GM19468 (cell line): Measurements from ENCODE around the gene NCF1.
"Not testable (repeated sequence)": the region's sequence is repeated elsewhere in the genome, so short reads cannot be mapped to it uniquely, and the experiment has no call there.

Experiments used
- ATAC-seq: cut with Tn5 transposase; IDR thresholded peaks from one replicate; pipeline ENCODE4 v1.9.1; 2021; ENCODE audit warnings: mild to moderate bottlenecking, moderate library complexity, moderate number of reproducible peaks; ENCODE audit not compliant: unreplicated experiment; ENCODE audit errors: extremely low read depth

NCF1 gene

GRCh38 chr7:74773760-74774750, at the start of gene NCF1:
NCF1 (plus strand) TSS chr7:74774011; CDS start chr7:74774032, 21 bp downstream.
- ATAC-seq = peak; percentile 51

GRCh38 chr7:74725840-74726239, 48.0 kb upstream of the NCF1 start:
- ATAC-seq = no peak

DNA sequence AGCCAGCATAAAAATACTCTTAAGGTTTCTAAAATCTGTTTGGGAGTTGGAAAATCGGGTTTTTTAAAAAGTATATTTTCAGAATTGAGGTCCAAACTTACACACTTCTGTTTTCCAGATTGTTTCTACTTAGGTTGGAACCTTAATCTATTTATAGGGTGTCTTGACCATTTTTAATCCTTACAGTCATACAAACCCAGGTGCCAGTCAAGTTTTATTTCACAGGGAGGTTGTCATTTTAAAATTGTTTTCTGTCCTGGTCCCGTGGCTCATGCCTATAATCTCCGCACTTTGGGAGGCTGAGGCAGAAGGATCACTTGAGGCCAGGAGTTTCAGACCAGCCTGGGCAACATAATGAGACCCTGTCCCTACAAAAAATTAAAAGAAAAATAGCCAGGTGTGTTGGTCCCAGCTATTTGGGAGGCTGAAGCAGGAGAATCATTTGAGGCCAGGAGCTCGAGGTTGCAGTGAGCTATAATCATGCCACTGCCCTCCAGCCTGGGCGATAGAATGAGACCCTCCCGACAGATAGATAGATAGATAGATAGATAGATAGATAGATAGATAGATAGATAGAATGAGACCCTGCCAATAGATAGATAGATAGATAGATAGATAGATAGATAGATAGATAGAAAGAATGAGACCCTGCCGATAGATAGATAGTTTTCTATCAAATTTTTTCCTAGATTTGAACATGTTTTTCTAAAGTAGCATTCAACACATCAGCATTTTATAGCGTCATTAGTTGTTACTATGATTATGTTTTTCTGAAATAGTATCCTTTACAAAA, 47.3 kb upstream of the NCF1 start:
- no peak for ATAC-seq

- not testable (repeated sequence) for ATAC-seq
Measured at GRCh38 chr7:74728686-74729085, 45.1 kb upstream of the NCF1 start.

DNA sequence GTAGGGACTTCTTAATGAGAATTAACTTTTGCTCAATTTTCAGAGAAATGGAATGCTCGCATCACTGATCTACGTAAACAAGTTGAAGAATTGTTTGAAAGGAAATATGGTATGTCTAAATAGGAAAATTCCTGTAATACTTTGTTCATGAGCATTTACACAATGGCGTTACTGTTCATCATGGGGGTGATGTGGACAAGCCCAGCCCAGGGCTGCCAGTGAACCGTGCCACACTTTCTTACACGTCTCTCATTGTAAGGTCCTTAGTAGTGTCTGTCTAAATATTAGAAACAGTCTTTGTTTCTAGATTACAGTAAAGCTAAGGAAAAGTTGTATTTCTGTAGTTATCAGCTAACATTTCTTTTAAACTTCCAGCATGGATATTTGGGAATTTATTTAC, 43.6 kb upstream of the NCF1 start:
- not testable (repeated sequence) for ATAC-seq

- not testable (repeated sequence) for ATAC-seq
Measured at GRCh38 chr7:74739974-74740703, 33.7 kb upstream of the NCF1 start.

DNA sequence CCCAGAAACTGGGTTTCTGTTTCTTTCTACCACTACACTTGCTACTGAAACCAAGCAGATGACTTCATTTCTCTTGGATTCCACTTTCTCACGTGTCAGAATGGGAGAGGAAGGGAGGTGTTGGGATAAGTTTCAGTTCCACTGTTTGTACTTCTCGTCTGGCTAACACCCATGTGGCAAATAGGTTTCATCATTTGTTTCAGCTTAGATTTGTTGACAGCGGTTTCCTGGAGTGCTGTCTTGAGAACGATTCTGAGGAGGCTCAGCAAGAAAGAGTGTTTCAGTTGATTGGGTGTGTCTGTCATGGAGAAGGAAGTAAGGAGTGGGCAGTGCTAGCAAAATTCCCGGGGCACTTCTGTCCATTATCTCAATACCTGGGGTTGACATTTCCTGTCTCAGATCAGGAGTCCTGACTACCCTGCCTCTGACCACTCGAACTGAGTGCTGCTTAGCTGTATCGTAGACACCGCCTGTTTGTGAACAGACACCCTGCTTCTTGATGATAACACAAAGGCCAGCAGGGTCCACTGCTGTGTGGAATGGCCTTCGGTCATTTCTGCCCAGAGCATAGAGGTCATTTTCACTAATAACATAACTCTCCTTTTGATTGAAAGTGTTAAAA, 29.8 kb upstream of the NCF1 start:
- ATAC-seq = not testable (repeated sequence)

- not testable (repeated sequence) for ATAC-seq
Measured at GRCh38 chr7:74753921-74754482, 19.8 kb upstream of the NCF1 start.

DNA sequence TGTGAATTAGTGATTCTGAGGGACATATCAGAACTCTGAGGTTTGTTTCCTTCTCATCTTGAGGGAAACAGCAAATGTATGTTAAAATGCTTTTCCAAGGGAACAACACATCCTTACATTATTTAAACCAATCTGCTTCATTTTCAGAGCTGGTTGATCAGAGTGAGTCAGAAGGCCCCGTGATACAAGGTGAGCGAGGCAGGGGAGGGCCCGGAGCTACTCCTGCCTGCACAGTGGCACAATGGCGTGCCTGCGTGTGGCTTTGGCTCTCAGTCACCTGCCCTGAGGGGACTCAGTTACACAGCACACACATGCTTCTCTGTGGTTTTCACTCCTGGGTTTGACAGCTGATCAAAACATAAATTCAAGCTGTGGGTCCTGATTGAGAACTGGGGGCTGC, 17.1 kb upstream of the NCF1 start:
- ATAC-seq = not testable (repeated sequence)

DNA sequence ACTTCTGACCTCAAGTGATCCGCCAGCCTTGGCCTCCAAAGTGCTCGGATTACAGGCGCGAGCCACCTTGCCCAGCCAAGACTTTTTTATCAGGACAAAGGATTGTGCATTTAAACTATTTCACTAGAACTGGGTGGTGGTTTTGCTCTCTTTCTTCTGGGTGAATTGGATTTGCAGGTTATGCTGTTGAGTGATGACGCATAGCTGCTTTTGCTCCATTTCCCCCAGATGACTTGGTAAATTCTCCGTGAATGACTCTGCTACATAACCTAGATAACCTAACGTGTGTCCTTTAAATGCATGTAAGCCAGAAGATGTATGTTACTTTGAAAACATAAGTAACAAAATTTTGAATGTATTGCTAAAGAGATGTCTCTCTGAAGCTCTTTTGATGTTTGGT, 15.5 kb upstream of the NCF1 start:
- ATAC-seq = not testable (repeated sequence)

GRCh38 chr7:74758982-74759381, 14.8 kb upstream of the NCF1 start:
- ATAC-seq = not testable (repeated sequence)

DNA sequence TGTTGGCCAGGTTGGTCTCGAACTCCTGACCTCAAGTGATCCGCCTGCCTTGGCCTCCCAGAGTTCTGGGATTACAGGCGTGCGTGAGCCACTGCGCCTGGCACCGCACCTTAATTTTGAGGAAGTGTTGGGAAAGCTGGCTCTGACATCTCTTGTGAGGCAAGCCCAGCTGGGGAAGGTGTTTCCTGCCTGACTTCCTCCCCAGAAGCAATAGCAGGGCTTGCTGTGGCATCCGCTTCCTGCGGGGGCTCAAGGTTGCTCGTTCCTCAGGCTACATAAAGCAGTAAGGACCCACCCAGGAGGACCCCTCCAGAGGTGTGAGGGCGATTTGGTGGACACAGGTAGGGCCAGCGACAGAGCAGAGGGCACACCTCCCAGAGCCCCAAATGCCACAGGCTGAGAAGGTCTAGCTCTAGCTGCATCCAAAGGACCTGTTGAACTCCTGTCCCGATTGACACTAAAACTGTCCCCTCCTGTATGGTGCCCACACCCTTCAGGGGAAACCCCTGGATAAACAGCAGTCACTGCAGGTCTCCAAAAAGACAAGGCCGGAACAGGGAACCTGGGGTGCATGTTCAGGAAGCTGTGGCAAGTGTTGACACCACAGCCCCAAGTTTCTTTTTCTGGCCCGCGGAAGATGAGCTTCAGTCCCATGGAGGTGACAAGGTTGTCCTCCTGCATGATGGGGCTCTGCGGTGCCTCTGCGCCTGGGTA, 8.4 kb upstream of the NCF1 start:
- ATAC-seq = not testable (repeated sequence)

- not testable (repeated sequence) for ATAC-seq
Measured at GRCh38 chr7:74766509-74766908, 7.3 kb upstream of the NCF1 start.

DNA sequence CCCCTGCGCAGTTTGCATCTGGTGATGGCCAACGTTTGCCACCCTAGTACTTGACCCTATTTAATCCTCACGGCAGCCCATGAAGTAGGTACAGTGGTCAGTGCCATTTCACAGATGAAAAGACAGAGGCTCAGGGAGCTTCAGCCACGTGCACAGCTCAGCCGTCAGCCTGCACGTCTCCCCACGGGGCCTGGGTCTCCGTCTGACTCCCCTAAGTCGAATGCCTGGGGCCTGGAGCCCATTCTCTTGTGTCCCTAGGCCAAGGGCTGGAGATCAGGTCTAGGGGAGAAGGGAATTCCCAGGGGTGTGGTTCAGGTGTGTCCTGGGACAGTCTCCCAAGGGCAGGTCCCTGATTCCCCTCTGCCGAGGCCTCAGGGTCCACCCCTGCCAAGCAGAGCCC, 6.8 kb upstream of the NCF1 start:
- ATAC-seq = not testable (repeated sequence)

DNA sequence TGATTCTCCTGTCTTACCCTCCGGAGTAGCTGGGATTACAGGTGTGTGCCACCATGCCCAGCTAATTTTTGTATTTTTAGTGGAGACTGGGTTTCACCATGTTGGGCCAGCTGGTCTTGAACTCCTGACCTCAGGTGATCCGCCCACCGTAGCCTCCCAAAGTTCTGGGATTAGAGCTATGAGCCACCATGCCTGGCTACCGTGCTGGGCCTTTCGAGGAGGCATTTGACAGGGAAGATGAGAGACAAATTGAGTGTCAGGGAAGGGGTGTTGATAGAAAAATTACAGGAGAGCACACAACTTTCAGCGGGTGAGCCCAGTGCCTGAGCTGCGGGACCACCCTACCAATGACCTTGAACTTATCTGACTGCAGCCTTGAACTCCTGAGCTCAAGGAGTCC, 3.7 kb upstream of the NCF1 start:
- ATAC-seq = not testable (repeated sequence)

DNA sequence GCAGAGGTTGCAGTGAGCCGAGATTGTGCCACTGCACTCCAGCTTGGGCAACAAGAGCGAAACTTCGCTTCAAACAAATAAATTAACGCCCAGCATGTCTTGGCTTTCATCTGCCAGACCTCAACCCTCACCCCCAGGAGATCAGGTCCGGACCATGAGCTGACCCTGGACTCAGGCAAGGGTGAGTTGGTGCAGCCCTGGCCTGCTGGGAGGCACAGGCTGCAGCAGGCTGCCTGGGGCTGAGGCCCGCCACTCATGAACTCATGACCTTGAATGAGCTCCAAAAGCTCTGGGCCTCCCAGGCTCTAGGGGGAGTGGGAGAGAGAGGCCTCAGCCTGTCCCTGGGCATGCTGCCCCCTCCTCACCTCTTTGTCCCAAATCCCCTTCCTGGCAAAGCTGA, 1.7 kb upstream of the NCF1 start:
- ATAC-seq = not testable (repeated sequence)

GRCh38 chr7:74775111-74775510, 1.3 kb downstream of the NCF1 start:
- not testable (repeated sequence) for ATAC-seq

DNA sequence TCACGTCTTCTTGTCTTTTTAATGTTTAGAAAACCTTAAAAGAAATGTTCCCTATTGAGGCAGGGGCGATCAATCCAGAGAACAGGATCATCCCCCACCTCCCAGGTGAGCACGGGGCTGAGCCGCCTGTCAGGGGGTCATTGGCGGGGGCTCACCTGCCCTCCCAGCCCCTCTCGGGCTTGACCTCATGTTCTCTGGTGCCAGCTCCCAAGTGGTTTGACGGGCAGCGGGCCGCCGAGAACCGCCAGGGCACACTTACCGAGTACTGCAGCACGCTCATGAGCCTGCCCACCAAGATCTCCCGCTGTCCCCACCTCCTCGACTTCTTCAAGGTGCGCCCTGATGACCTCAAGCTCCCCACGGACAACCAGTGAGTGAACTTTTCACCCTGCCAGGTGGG, 5.2 kb downstream of the NCF1 start:
- ATAC-seq = not testable (repeated sequence)

- ATAC-seq = not testable (repeated sequence)
Measured at GRCh38 chr7:74781746-74782145, 7.9 kb downstream of the NCF1 start.
